T-helper 2 cell (primary cell): ENCODE results near the gene ABCG8.
"Not testable (repeated sequence)": the region's sequence is repeated elsewhere in the genome, so short reads cannot be mapped to it uniquely, and the experiment has no call there.

Experiments used
- DNase-seq, 5 experiments: peaks; one replicate each; pipeline versions ENCODE4 v3.0.0 to v3.0.0-alpha.2; 2012 to 2022

ABCG8 gene

DNA sequence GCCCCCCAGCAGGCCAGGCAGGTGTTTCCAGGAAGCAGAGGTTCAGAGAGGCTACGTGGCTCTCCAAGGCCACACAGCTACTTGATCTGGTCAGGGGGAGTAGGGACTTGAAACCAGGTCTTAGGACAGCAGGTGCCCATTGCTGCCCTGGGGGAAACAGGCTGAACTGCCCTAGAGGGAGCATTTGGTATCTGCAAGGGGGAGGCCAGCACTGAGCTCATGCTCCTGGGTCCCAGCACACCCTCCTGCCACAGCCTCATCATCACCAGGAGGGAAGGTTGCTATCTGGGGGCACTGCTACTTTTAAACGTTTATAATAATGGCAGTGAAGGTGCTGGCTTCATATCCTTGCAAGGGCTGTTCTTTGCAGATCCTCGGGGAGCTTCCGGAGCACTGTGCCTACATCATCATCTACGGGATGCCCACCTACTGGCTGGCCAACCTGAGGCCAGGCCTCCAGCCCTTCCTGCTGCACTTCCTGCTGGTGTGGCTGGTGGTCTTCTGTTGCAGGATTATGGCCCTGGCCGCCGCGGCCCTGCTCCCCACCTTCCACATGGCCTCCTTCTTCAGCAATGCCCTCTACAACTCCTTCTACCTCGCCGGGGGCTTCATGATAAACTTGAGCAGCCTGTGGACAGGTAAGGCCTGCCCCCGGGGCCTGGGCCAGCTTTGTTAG lies 36.1 kb downstream of the ABCG8 start:
- no peak for DNase-seq

GRCh38 chr2:43877782-43878464 lies 39.2 kb downstream of the ABCG8 start:
- DNase-seq, result peak in 4 of 5 experiments; percentile 1 to 73 (median 44)

- no peak for DNase-seq
Observed at GRCh38 chr2:43879261-43879660, 40.5 kb downstream of the ABCG8 start.

- DNase-seq, result no peak
Observed at GRCh38 chr2:43880471-43880870, 41.7 kb downstream of the ABCG8 start.

GRCh38 chr2:43880952-43881351 lies 42.2 kb downstream of the ABCG8 start:
- DNase-seq, result no peak

DNA sequence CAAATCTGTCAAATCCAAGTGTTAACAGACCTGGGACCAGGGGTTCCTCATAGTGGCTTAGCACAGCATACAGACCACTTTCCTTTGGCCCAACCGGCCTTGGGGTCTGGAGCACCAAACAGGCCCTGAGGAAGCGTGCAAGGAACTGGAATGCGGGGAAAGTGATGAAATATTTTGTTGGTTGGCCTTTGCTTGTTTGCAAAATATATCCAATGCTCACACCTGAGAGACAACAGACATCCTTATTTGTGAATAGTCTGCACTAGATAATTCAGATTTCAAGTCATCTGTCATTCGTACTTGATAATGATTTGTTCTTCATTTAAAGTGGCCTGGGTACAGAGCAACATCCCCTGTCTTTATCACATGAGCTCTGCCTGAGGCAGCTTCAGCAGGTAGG lies 43.5 kb downstream of the ABCG8 start:
- no peak for DNase-seq

- no peak for DNase-seq
Observed at GRCh38 chr2:43884689-43885088, 45.9 kb downstream of the ABCG8 start.

DNA sequence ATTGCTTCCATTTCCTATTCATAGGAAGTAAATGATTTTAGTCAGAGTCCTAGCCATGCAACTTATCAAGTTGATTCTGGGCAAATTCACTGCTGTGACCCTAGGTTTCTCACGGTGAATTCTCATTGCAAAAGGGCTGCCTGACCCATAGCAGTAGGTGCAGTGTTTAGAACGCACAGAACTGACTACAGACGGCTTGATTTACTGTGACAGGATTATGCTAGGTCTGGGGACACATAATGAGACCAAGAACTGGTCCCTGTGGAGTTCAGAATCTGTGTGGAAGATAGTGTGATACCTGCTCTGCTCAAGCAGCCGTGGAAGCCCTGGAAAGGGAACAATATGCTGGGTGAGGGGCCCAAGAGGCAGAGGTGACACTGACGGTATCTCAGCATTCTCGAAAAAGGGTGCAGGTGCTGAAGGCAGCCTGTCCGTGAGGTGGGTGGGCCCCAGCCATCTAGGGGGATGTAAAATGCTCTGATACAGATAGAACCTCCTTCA lies 46.4 kb downstream of the ABCG8 start:
- DNase-seq, result no peak

DNA sequence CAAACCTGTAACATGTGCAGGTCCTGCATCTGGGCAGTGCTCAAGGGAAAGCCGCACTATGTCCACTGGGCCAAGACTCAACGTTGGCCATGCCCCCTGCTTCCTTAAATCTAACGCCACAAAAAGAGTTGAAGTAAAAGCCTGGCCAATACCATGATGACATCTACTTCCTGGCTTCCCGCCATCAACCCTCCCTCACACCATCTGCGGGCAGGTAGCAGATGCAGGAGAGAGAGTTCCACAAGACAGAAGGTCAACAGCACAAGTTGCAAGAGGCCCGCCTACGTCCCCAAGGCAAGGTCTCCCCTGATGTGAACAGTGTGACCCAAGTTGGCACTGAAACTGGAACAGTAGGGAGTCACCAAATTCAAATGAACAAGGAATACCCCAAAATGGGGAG lies 48.4 kb downstream of the ABCG8 start:
- DNase-seq, result no peak

- no peak for DNase-seq
Observed at GRCh38 chr2:43889416-43889815, 50.6 kb downstream of the ABCG8 start.

GRCh38 chr2:43890855-43891254 lies 52.1 kb downstream of the ABCG8 start:
- no peak for DNase-seq

GRCh38 chr2:43894743-43895142 lies 56.0 kb downstream of the ABCG8 start:
- DNase-seq, result no peak

DNA sequence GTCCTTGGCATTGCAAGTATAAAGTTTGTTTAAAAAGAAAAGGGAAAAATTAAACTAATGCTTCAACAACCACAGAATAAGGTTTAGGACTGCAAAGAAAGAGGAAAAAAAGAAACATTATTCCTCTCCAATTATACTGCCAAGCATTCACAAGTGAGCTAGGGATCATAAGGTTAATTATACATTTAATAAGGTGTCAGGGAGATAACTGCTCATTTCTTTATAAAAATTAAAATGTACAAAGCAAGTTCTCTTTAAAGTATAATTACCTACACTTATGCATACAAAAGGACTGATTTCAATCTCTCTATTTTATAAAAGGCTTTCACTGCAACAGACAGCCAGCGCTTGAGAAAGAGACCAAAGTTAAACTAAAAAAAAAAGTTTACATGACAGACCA lies 58.1 kb downstream of the ABCG8 start:
- DNase-seq, result no peak

GRCh38 chr2:43897492-43897891 lies 58.7 kb downstream of the ABCG8 start:
- DNase-seq, result no peak

DNA sequence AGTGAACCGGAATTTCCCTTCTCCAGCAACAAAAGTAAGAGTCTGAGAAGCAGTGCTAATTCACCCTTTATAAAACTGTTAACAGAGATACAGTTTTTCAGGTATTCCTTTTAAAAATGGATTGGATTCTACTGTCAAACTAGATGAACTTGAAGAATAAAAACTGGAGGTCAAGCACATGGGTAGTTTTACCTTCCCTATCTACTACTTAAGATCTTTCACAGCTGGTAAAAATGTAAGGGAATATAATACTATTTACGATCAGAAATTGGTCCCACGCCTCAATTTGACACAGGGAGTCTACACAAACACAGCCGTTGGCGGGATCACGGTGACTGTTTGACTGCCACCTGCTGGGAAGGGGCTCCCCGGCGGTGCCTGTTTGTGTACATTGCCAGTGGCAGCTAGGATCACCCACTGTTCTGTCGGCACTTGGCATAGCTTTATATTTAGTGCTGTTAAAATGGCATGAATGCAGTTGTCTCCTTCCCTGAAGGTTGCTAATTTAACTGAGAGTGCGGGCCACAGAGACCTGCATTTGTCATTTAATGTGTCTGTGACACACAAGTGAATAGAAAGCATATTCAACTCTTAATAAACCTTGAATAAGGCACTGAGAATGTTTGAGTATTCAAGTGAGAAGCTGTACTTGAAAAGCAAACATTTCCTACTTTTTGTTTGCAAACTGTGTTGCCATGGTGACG lies 59.5 kb downstream of the ABCG8 start:
- DNase-seq, result no peak

DNA sequence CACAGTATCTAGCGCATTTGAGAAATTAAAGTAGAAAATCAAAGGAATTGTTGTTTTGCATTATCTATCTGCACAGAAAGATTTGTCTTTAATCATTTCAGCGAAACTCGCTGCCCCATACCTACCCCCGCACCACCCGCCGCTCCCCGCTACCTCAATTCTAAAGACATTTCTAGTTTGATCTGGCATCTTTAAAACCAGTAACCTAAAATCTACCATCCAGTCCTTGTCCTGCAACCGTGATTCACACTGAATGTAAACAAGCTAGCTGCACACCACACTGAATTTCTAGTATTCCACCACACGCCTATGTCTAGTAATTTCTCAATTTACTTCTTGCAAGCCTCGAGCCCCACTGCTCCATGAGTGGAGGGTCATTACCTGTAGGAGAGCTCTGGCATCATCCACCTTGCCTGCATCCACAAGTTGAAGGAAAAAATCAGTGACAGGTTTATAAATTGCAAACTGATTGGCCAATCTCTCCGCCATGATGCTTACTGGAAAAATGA lies 60.1 kb downstream of the ABCG8 start:
- no peak for DNase-seq

DNA sequence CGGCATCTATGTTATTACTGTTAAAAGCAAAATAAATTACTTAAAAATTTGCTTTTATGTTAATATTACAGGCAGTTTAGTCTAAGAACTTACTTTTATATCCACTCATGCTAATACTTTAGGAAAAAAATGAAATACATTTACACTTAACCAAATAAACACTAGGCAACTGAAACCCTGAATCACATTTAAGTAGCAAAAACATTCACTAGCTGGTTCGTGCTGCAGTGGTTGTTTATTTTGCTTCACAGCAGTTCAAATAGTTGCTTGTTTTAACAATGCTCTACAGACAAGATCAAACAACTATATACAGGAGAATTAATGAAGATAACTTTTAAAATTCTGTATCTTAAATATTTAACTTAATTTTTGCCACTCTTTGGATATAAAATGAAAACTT lies 60.8 kb downstream of the ABCG8 start:
- no peak for DNase-seq

- DNase-seq, result peak in 1 of 5 experiments; percentile 44
Observed at GRCh38 chr2:43905371-43905803, 66.6 kb downstream of the ABCG8 start.

DNA sequence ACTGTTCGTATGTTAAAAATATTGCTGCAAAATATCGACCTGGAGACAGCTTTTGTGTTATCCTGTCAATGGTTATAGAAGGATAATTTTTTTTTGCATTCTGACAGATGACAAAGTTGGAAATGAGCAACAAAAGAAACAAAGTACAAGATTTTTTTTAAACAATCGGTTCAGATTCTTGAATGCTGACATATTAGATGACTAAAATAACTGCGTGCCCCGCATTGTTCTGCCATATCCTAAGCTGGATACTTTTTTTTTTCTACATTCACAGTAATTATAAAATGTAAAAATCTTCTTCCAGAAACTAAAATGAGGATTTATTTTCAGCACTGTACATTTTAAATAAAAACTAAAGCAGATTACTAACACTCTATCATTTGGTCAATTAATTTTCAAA lies 67.1 kb downstream of the ABCG8 start:
- no peak for DNase-seq

DNA sequence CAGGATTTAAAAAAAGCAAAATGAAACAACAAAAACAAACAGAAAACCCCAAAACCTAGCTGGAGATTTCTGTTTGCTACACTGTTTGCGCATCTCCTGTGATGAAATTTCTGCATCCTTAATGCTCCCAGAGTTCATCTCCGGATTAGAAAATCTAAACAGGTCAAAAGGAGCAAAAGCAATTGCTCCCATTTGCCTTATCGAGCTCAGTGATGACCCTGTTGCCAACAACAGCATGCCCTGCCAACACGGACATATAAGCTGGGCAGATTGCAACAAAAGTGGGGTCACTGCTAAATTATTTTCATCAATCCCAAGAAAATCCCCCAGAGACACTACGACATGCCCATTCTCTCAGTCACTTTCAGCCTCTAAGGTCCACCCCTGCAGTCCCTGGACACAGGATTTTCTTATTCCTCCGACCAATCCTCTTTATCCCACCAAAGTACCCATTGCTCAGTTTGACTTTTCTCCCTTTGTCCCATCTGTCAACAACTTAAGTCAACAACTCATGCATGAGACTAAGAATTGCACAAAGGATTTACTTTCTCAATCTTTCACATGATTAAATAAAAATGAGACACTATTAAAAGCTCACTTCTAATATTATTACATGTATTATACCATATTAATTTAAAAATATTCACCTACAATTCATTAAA lies 67.8 kb downstream of the ABCG8 start:
- DNase-seq, result no peak

DNA sequence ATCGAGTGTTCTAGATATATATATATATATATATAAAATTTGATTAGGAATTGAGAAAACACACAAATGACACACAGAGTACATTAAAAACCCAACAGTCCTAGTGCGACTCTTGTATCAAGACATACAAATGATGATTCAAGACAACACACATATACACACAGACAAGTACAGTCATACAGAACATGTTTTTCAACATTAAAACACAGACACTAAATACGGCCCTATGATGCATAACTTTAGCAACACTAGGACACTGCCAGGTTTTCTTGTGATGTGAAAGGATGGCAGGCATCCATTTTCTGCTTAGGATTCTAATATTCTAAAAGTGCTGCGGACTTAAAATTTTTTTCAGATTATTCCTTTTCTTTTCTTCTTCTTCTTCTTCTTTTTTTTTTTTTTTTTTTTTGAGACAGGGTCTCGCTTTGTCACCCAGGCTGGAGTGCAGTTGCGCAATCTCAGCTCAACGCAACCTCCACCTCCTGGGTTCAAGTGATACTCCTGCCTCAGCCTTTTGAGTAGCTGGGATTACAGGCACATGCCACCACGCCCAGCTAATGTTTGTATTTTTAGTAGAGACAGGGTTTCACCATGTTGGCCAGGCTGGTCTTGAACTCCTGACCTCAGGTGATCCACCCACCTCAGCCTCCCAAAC lies 72.5 kb downstream of the ABCG8 start:
- not testable (repeated sequence) for DNase-seq

DNA sequence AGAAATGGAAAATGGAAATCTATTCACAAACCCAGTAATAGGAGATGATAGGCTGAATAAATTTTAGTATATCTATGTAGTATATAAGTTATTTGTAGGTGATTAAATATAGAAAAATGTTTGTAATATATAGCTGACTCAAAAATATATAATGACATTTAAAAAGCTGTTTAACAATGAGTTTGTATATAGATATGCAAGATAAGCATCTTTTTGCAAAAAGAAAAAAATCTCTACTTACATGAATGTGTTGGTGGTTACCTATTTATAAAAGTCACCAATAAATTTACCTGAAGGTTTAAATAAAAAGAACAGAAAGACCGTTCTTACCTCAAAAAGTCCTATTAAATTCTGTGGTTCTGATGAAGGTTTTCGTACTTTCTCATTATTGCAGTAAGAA lies 85.7 kb downstream of the ABCG8 start:
- DNase-seq, result no peak
